ENCODE results near the gene CBL. TPM values are rescaled to one million over a fixed set of nuclear protein-coding genes. Genes with fewer than 3 reads are reported as not detected.
"Not testable (repeated sequence)": the region's sequence is repeated elsewhere in the genome, so short reads cannot be mapped to it uniquely, and the experiment has no call there.

Gene CBL
- total RNA-seq, 1 experiment from 2014 or later = 5.8 TPM

GRCh38 chr11:119201236-119201635, 4.9 kb upstream of the CBL start:
- in situ Hi-C loops (cut with HindIII; ENCODE audit: low pct_unique_long_range_greater_than_20kb, low sequenced_read_pairs); DNase-seq (ENCODE audit: low read depth, low spot score): not testable (repeated sequence)

- in situ Hi-C loops (cut with HindIII; ENCODE audit: low pct_unique_long_range_greater_than_20kb, low sequenced_read_pairs) = no loop called here
- DNase-seq (ENCODE audit: low read depth, low spot score) = no peak
These were observed 3.6 kb upstream of the CBL start for GRCh38 chr11:119202554-119202953.

GRCh38 chr11:119204066-119204465, 2.1 kb upstream of the CBL start:
- in situ Hi-C loops (cut with HindIII; ENCODE audit: low pct_unique_long_range_greater_than_20kb, low sequenced_read_pairs) = no loop called here
- no peak for DNase-seq (ENCODE audit: low read depth, low spot score)

- in situ Hi-C loops (cut with HindIII; ENCODE audit: low pct_unique_long_range_greater_than_20kb, low sequenced_read_pairs) = no loop called here
- DNase-seq (ENCODE audit: low read depth, low spot score) = no peak
These were observed 1.1 kb upstream of the CBL start for GRCh38 chr11:119205080-119205479.

- in situ Hi-C loops (cut with HindIII; ENCODE audit: low pct_unique_long_range_greater_than_20kb, low sequenced_read_pairs) = no loop called here
- peak; percentile 15 for DNase-seq (ENCODE audit: low read depth, low spot score)
These were observed 624 bp downstream of the CBL start for GRCh38 chr11:119206511-119207414.

- in situ Hi-C loops (cut with HindIII; ENCODE audit: low pct_unique_long_range_greater_than_20kb, low sequenced_read_pairs) = no loop called here
- DNase-seq (ENCODE audit: low read depth, low spot score) = no peak
These were observed 1.3 kb downstream of the CBL start for GRCh38 chr11:119207415-119207960.

- in situ Hi-C loops (cut with HindIII; ENCODE audit: low pct_unique_long_range_greater_than_20kb, low sequenced_read_pairs) = no loop called here
- no peak for DNase-seq (ENCODE audit: low read depth, low spot score)
These were observed 3.0 kb downstream of the CBL start for GRCh38 chr11:119209186-119209585.

- DNase-seq (ENCODE audit: low read depth, low spot score) = no peak
- in situ Hi-C loops (cut with HindIII; ENCODE audit: low pct_unique_long_range_greater_than_20kb, low sequenced_read_pairs) = no loop called here
These were observed 3.9 kb downstream of the CBL start for GRCh38 chr11:119210050-119210449.

- no peak for DNase-seq (ENCODE audit: low read depth, low spot score)
- in situ Hi-C loops (cut with HindIII; ENCODE audit: low pct_unique_long_range_greater_than_20kb, low sequenced_read_pairs) = no loop called here
These were observed 12.2 kb downstream of the CBL start for GRCh38 chr11:119218141-119218878.

- in situ Hi-C loops (cut with HindIII; ENCODE audit: low pct_unique_long_range_greater_than_20kb, low sequenced_read_pairs) = no loop called here
- DNase-seq (ENCODE audit: low read depth, low spot score) = peak; percentile 33
These were observed 16.2 kb downstream of the CBL start for GRCh38 chr11:119222308-119222707.

- in situ Hi-C loops (cut with HindIII; ENCODE audit: low pct_unique_long_range_greater_than_20kb, low sequenced_read_pairs) = no loop called here
- DNase-seq (ENCODE audit: low read depth, low spot score) = no peak
These were observed 16.8 kb downstream of the CBL start for GRCh38 chr11:119222891-119223290.

GRCh38 chr11:119223856-119224255, 17.7 kb downstream of the CBL start:
- no peak for DNase-seq (ENCODE audit: low read depth, low spot score)
- in situ Hi-C loops (cut with HindIII; ENCODE audit: low pct_unique_long_range_greater_than_20kb, low sequenced_read_pairs) = no loop called here

- in situ Hi-C loops (cut with HindIII; ENCODE audit: low pct_unique_long_range_greater_than_20kb, low sequenced_read_pairs); DNase-seq (ENCODE audit: low read depth, low spot score): not testable (repeated sequence)
These were observed 22.6 kb downstream of the CBL start for GRCh38 chr11:119228535-119229287.

GRCh38 chr11:119229288-119229672, 23.1 kb downstream of the CBL start:
- in situ Hi-C loops (cut with HindIII; ENCODE audit: low pct_unique_long_range_greater_than_20kb, low sequenced_read_pairs) = no loop called here

GRCh38 chr11:119229741-119230140, 23.6 kb downstream of the CBL start:
- in situ Hi-C loops (cut with HindIII; ENCODE audit: low pct_unique_long_range_greater_than_20kb, low sequenced_read_pairs) = no loop called here
- DNase-seq (ENCODE audit: low read depth, low spot score) = no peak

More at GRCh38 chr11:119229288-119229672, 23.1 kb downstream of the CBL start:
- DNase-seq (ENCODE audit: low read depth, low spot score) = no peak

GRCh38 chr11:119236490-119236889, 30.4 kb downstream of the CBL start:
- no peak for DNase-seq (ENCODE audit: low read depth, low spot score)
- in situ Hi-C loops (cut with HindIII; ENCODE audit: low pct_unique_long_range_greater_than_20kb, low sequenced_read_pairs) = no loop called here

- no peak for DNase-seq (ENCODE audit: low read depth, low spot score)
- in situ Hi-C loops (cut with HindIII; ENCODE audit: low pct_unique_long_range_greater_than_20kb, low sequenced_read_pairs) = no loop called here
These were observed 30.8 kb downstream of the CBL start for GRCh38 chr11:119236891-119237290.

GRCh38 chr11:119237515-119237914, 31.4 kb downstream of the CBL start:
- DNase-seq (ENCODE audit: low read depth, low spot score) = no peak
- in situ Hi-C loops (cut with HindIII; ENCODE audit: low pct_unique_long_range_greater_than_20kb, low sequenced_read_pairs) = no loop called here

Measured in SK-MEL-5 (cell line).